Large intestine (tissue), 3 donors: Measurements from ENCODE around the gene KDM2B. TPM values are rescaled to one million over a fixed set of nuclear protein-coding genes. Genes with fewer than 3 reads are reported as not detected.
A peak's percentile ranks its signal among the peaks of the same experiment; 100 is the strongest.

ENCODE experiments used
- DNase-seq, 2 donors: peaks; one replicate each; pipeline versions ENCODE4 v3.0.0 to v3.0.0-alpha.2; 2013
- H3K27ac ChIP-seq: one replicate; pipeline ENCODE4 v1.5.1; 2013; ENCODE audit warnings: low read length
- H3K27me3 ChIP-seq: 2 replicates; pipeline ENCODE4 v1.6.1; 2013; ENCODE audit warnings: low read length; ENCODE audit not compliant: control insufficient read depth, insufficient read depth
- H3K36me3 ChIP-seq: 2 replicates; pipeline ENCODE4 v1.6.1; 2013; ENCODE audit warnings: low read length; ENCODE audit not compliant: control insufficient read depth, insufficient read depth
- H3K4me1 ChIP-seq: one replicate; pipeline ENCODE4 v1.6.1; 2013; ENCODE audit warnings: low read length; ENCODE audit not compliant: control insufficient read depth, insufficient read depth
- H3K4me3 ChIP-seq: one replicate; pipeline ENCODE4 v1.5.1; 2013; ENCODE audit warnings: low read length
- H3K9me3 ChIP-seq: one replicate; pipeline ENCODE4 v1.6.1; 2013; ENCODE audit warnings: mild to moderate bottlenecking, low read depth, low read length, moderate library complexity; ENCODE audit not compliant: control insufficient read depth
- WGBS: methylation state at CpG from one replicate; pipeline ENCODE4 v1.1.5; 2013; ENCODE audit warnings: low lambda C conversion rate; ENCODE audit not compliant: insufficient coverage; 5-methylcytosine and 5-hydroxymethylcytosine counted together
- polyA plus RNA-seq: library from polyadenylated mRNA; unstranded; fragments of 120-200 nt; gene quantifications from one replicate; pipeline ENCODE4 v1.2.1, GENCODE V29; 2013

KDM2B gene
- polyA plus RNA-seq, 1 donor: 22.3 TPM

GRCh38 chr12:121456551-121456950 lies 124.3 kb downstream of the KDM2B start:
- no CpG with 5 or more reads among the region's 8 CpGs for WGBS
- Histone ChIP-seq H3K27ac (no peak overlapping the region), H3K36me3 (no peaks in the 10 kb centered on the region), H3K4me1 (peaks cover 10% of the 10 kb centered on the region), H3K27me3 (no peaks in the 10 kb centered on the region), H3K9me3 (no peaks in the 10 kb centered on the region), H3K4me3 (no peak overlapping the region)
- no peak for DNase-seq

GRCh38 chr12:121455766-121456420 lies 124.9 kb downstream of the KDM2B start:
- Histone ChIP-seq H3K27ac (no peak overlapping the region), H3K36me3 (no peaks in the 10 kb centered on the region), H3K4me1 (peaks cover 15% of the 10 kb centered on the region), H3K27me3 (no peaks in the 10 kb centered on the region), H3K9me3 (no peaks in the 10 kb centered on the region), H3K4me3 (no peak overlapping the region)
- WGBS: 90% methylated on average over 2 of the region's 23 CpGs
- DNase-seq: no peak

GRCh38 chr12:121454921-121455320 lies 125.9 kb downstream of the KDM2B start:
- Histone ChIP-seq H3K36me3 (no peaks in the 10 kb centered on the region), H3K4me3 (no peak overlapping the region), H3K27me3 (no peaks in the 10 kb centered on the region), H3K4me1 (peaks cover 15% of the 10 kb centered on the region), H3K9me3 (no peaks in the 10 kb centered on the region), H3K27ac (no peak overlapping the region)
- WGBS: no CpG with 5 or more reads among the region's 6 CpGs
- DNase-seq: no peak

- H3K36me3 ChIP-seq: peaks cover 2% of the 10 kb centered on the region
- no peaks in the 10 kb centered on the region for H3K27me3 ChIP-seq
- no peak overlapping the region for H3K4me3 ChIP-seq
- no peak for DNase-seq
- H3K4me1 ChIP-seq: peaks cover 15% of the 10 kb centered on the region
- H3K9me3 ChIP-seq: no peaks in the 10 kb centered on the region
- no peak overlapping the region for H3K27ac ChIP-seq
- no CpG with 5 or more reads among the region's 18 CpGs for WGBS
Measured at GRCh38 chr12:121453629-121454028, 127.2 kb downstream of the KDM2B start.

- DNase-seq: no peak
- Histone ChIP-seq H3K9me3 (no peaks in the 10 kb centered on the region), H3K27ac (peak overlapping the region; percentile 85), H3K4me3 (no peak overlapping the region), H3K4me1 (peaks cover 15% of the 10 kb centered on the region), H3K36me3 (peaks cover 6% of the 10 kb centered on the region), H3K27me3 (no peaks in the 10 kb centered on the region)
- WGBS: no CpG with 5 or more reads among the region's 39 CpGs
Measured at GRCh38 chr12:121452985-121453360, 127.8 kb downstream of the KDM2B start.

- peak overlapping the region; percentile 85 for H3K27ac ChIP-seq
- peak; percentile 78 to 92 for DNase-seq
- peak overlapping the region; percentile 35 for H3K4me3 ChIP-seq
- H3K9me3 ChIP-seq: no peaks in the 10 kb centered on the region
- no CpG with 5 or more reads among the region's 35 CpGs for WGBS
- H3K36me3 ChIP-seq: peaks cover 6% of the 10 kb centered on the region
- no peaks in the 10 kb centered on the region for H3K27me3 ChIP-seq
- H3K4me1 ChIP-seq: peaks cover 15% of the 10 kb centered on the region
Measured at GRCh38 chr12:121452340-121452984, 128.4 kb downstream of the KDM2B start.

- no peaks in the 10 kb centered on the region for H3K27me3 ChIP-seq
- H3K27ac ChIP-seq: peak overlapping the region; percentile 85
- peaks cover 15% of the 10 kb centered on the region for H3K4me1 ChIP-seq
- 10% methylated on average over 2 of the region's 4 CpGs for WGBS
- H3K36me3 ChIP-seq: peaks cover 6% of the 10 kb centered on the region
- peak; percentile 81 to 90 for DNase-seq
- no peaks in the 10 kb centered on the region for H3K9me3 ChIP-seq
- peak overlapping the region; percentile 35 for H3K4me3 ChIP-seq
Measured at GRCh38 chr12:121451961-121452339, 128.9 kb downstream of the KDM2B start.

GRCh38 chr12:121448771-121449315 lies 132.0 kb downstream of the KDM2B start:
- H3K4me1 ChIP-seq: peaks cover 19% of the 10 kb centered on the region
- no peak for DNase-seq
- no peak overlapping the region for H3K27ac ChIP-seq
- peaks cover 16% of the 10 kb centered on the region for H3K36me3 ChIP-seq
- H3K27me3 ChIP-seq: no peaks in the 10 kb centered on the region
- H3K9me3 ChIP-seq: no peaks in the 10 kb centered on the region
- 100% methylated on average over 3 of the region's 16 CpGs for WGBS
- no peak overlapping the region for H3K4me3 ChIP-seq

GRCh38 chr12:121446750-121447149 lies 134.1 kb downstream of the KDM2B start:
- no peak overlapping the region for H3K27ac ChIP-seq
- H3K36me3 ChIP-seq: peaks cover 35% of the 10 kb centered on the region
- no CpG with 5 or more reads among the region's 3 CpGs for WGBS
- DNase-seq: no peak
- peaks cover 14% of the 10 kb centered on the region for H3K4me1 ChIP-seq
- no peaks in the 10 kb centered on the region for H3K9me3 ChIP-seq
- H3K4me3 ChIP-seq: no peak overlapping the region
- no peaks in the 10 kb centered on the region for H3K27me3 ChIP-seq

- H3K27ac ChIP-seq: no peak overlapping the region
- H3K4me1 ChIP-seq: peaks cover 7% of the 10 kb centered on the region
- WGBS: no CpG with 5 or more reads among the region's 4 CpGs
- no peaks in the 10 kb centered on the region for H3K9me3 ChIP-seq
- H3K36me3 ChIP-seq: peaks cover 51% of the 10 kb centered on the region
- H3K4me3 ChIP-seq: no peak overlapping the region
- DNase-seq: no peak
- H3K27me3 ChIP-seq: no peaks in the 10 kb centered on the region
Measured at GRCh38 chr12:121444842-121445202, 136.0 kb downstream of the KDM2B start.
